HepG2 (cell line): ENCODE data around the gene MXRA8. TPM values are rescaled to one million over a fixed set of nuclear protein-coding genes. Genes with fewer than 3 reads are reported as not detected.
A peak's percentile ranks its signal among the peaks of the same experiment; 100 is the strongest.

Experiments used
- CHD2 ChIP-seq: IDR thresholded peaks from 2 replicates; pipeline ENCODE4 v1.6.1; 2011; ENCODE audit warnings: low read depth, low read length, improper control_type of control experiment
- CSRNP2 ChIP-seq: sonication (generic); formaldehyde crosslinking; conservative IDR thresholded peaks from 2 replicates; pipeline ENCODE4 v1.8.0; 2022; ENCODE audit warnings: low read depth, missing genetic modification reagents
- DNMT1 ChIP-seq: sonication (generic); formaldehyde crosslinking; IDR thresholded peaks from 2 replicates; pipeline ENCODE4 v1.5.1; 2020; ENCODE audit warnings: mild to moderate bottlenecking, missing genetic modification reagents
- FOXP1 ChIP-seq, 2 experiments: fragments of 450-650 bp in 1 of 2; IDR thresholded peaks; 2 replicates each; pipeline ENCODE4 v1.6.1; 2017 to 2018; ENCODE audit warnings: antibody characterized with exemption in 1 of 2
- HNRNPL ChIP-seq: fragments of 200-400 bp; formaldehyde crosslinking; IDR thresholded peaks from 2 replicates; pipeline ENCODE4 v1.6.1; 2017; ENCODE audit warnings: mild to moderate bottlenecking, low read depth, low read length
- MNT ChIP-seq: fragments of 450-650 bp; IDR thresholded peaks from 2 replicates; pipeline ENCODE4 v1.6.1; 2016
- MTA1 ChIP-seq: sonication (generic); formaldehyde crosslinking; IDR thresholded peaks from 2 replicates; pipeline ENCODE4 v1.4.0; 2020; ENCODE audit warnings: missing genetic modification reagents, mild to moderate bottlenecking, borderline replicate concordance
- MYC ChIP-seq: sonication (generic); formaldehyde crosslinking; IDR thresholded peaks from 2 replicates; pipeline ENCODE4 v1.9.0; 2021; ENCODE audit warnings: missing genetic modification reagents, borderline replicate concordance
- NCOA5 ChIP-seq: sonication (generic); formaldehyde crosslinking; IDR thresholded peaks from 2 replicates; pipeline ENCODE4 v1.4.0; 2020; ENCODE audit warnings: missing genetic modification reagents
- RFX3 ChIP-seq: IDR thresholded peaks from 2 replicates; pipeline ENCODE4 v1.6.1; 2016; ENCODE audit warnings: missing biosample characterization, missing genetic modification reagents
- SOX6 ChIP-seq, 2 experiments: fragments of 450-650 bp in 1 of 2; sonication (generic) in 1 of 2; formaldehyde crosslinking in 1 of 2; IDR thresholded peaks; 2 replicates each; pipeline versions ENCODE4 v1.4.0 to v1.6.1; 2017 to 2020; ENCODE audit warnings: antibody characterized with exemption in 1 of 2, mild to moderate bottlenecking in 1 of 2, missing genetic modification reagents in 1 of 2
- SP5 ChIP-seq: IDR thresholded peaks from 2 replicates; pipeline ENCODE4 v1.6.1; 2016; ENCODE audit warnings: low read depth, borderline replicate concordance
- THRA ChIP-seq: sonication (generic); formaldehyde crosslinking; IDR thresholded peaks from 2 replicates; pipeline ENCODE4 v1.4.0; 2020; ENCODE audit warnings: missing genetic modification reagents, borderline replicate concordance
- XBP1 ChIP-seq: sonication (generic); formaldehyde crosslinking; IDR thresholded peaks from 2 replicates; pipeline ENCODE4 v1.5.0; 2020; ENCODE audit warnings: missing genetic modification reagents
- ZBTB2 ChIP-seq: sonication (generic); formaldehyde crosslinking; IDR thresholded peaks from 2 replicates; pipeline ENCODE4 v1.8.0; 2022; ENCODE audit warnings: low read depth, missing genetic modification reagents
- ZNF12 ChIP-seq: sonication (generic); formaldehyde crosslinking; IDR thresholded peaks from 2 replicates; pipeline ENCODE4 v1.5.0; 2020; ENCODE audit warnings: missing genetic modification reagents
- ZNF124 ChIP-seq: sonication (generic); formaldehyde crosslinking; IDR thresholded peaks from 2 replicates; pipeline ENCODE4 v1.4.0; 2020; ENCODE audit warnings: missing genetic modification reagents
- ZNF235 ChIP-seq: sonication (generic); formaldehyde crosslinking; IDR thresholded peaks from 2 replicates; pipeline ENCODE4 v1.8.1; 2023; ENCODE audit warnings: mild to moderate bottlenecking, missing genetic modification reagents, borderline replicate concordance
- ZNF264 ChIP-seq: sonication (generic); formaldehyde crosslinking; IDR thresholded peaks from 2 replicates; pipeline ENCODE4 v1.4.0; 2020; ENCODE audit warnings: missing genetic modification reagents
- ZNF354B ChIP-seq: sonication (generic); formaldehyde crosslinking; IDR thresholded peaks from 2 replicates; pipeline ENCODE4 v1.8.0; 2022; ENCODE audit warnings: mild to moderate bottlenecking, missing genetic modification reagents
- ZNF567 ChIP-seq: sonication (generic); formaldehyde crosslinking; IDR thresholded peaks from 2 replicates; pipeline ENCODE4 v1.8.1; 2023; ENCODE audit warnings: mild to moderate bottlenecking, missing genetic modification reagents, borderline replicate concordance
- ZNF788 ChIP-seq: sonication (generic); formaldehyde crosslinking; IDR thresholded peaks from 2 replicates; pipeline ENCODE4 v1.5.0; 2020; ENCODE audit warnings: mild to moderate bottlenecking, missing genetic modification reagents, borderline replicate concordance
- ZNF878 ChIP-seq: sonication (generic); formaldehyde crosslinking; IDR thresholded peaks from 2 replicates; pipeline ENCODE4 v1.8.1; 2023; ENCODE audit warnings: mild to moderate bottlenecking, missing genetic modification reagents, moderate library complexity
- polyA plus RNA-seq, 8 experiments: library from polyadenylated mRNA; depleted of rRNA in 3 of 8; stranded (reverse) in 7 of 8; unstranded in 1 of 8; fragments of >200 nt; fragmentation: Illumina TruSeq in 4 of 8; extraction: Trizol in 4 of 8; gene quantifications; 2 replicates each; pipeline versions ENCODE4 v1.2.1 to v1.2.3, GENCODE V29; 2011 to 2016; ENCODE audit warnings: low read depth in 4 of 8, missing spikeins in 1 of 8, mixed read lengths in 1 of 8; ENCODE audit not compliant: insufficient read depth in 1 of 8
- total RNA-seq, 5 experiments: library from RNA; depleted of rRNA; stranded (reverse); fragments of >200 nt; fragmentation: Illumina TruSeq; extraction: Trizol; gene quantifications; 2 replicates each; pipeline ENCODE4 v1.2.3, GENCODE V29; 2016; ENCODE audit warnings: low read depth in 1 of 5

MXRA8 gene
- total and polyA plus RNA-seq, 2 of the 13 experiments (the other 11 are each of a cell fraction or from before 2014, with no cell fraction given): 19.8 to 44.8 TPM

- TF ChIP-seq CSRNP2 (peak; percentile 16; the same call in 1 of the 2 replicates), MNT (peak; percentile 94), ZNF124 (peak; percentile 90), SOX6 (IDR thresholded peaks at IDR 0.05) (no peak), SOX6 (CRISPR knock-in tag; IDR thresholded peaks at IDR 0.05) (peak; percentile 93), SP5 (peak; percentile 90), XBP1 (CRISPR knock-in tag) (no peak), ZNF264 (CRISPR knock-in tag) (peak; percentile 96), THRA (peak; percentile 98), DNMT1 (CRISPR knock-in tag) (no peak), FOXP1 (IDR thresholded peaks at IDR 0.05) (peak; percentile 93), FOXP1 (CRISPR knock-in tag; IDR thresholded peaks at IDR 0.05) (peak; percentile 99), ZNF878 (peak; percentile 88), NCOA5 (CRISPR knock-in tag) (peak; percentile 92; the same call in 1 of the 2 replicates), CHD2 (peak; percentile 47; the same call in 1 of the 2 replicates), ZNF788 (CRISPR knock-in tag) (peak; percentile 95), MYC (CRISPR knock-in tag) (peak; percentile 98), HNRNPL (peak; percentile 76; the same call in 1 of the 2 replicates), RFX3 (CRISPR knock-in tag) (no peak), ZNF235 (CRISPR knock-in tag) (peak; percentile 40; the same call in 1 of the 2 replicates), ZNF354B (CRISPR knock-in tag) (no peak), ZNF12 (CRISPR knock-in tag) (no peak), ZNF567 (CRISPR knock-in tag) (0 out of 2 replicates have a peak, but pooled peaks have one; percentile 39), MTA1 (CRISPR knock-in tag) (peak; percentile 98), ZBTB2 (peak; percentile 66)
Observed at GRCh38 chr1:1400576-1401456, 42.5 kb upstream of the MXRA8 start (continued).
